OCI-LY1 (cell line): ENCODE data around the gene PLD6.

Source experiments
- H2AFZ ChIP-seq: fragments of 200-600 bp; sonication (generic), shearing (Covaris generic); 2 replicates; pipeline ENCODE4 v1.6.0; 2014; ENCODE audit warnings: antibody characterized with exemption, mild to moderate bottlenecking, low read length
- H3F3A ChIP-seq: fragments of 200-600 bp; sonication (generic), shearing (Covaris generic); 2 replicates; pipeline ENCODE4 v1.6.0; 2014; ENCODE audit warnings: mild to moderate bottlenecking, antibody characterized with exemption, low read length, moderate library complexity; ENCODE audit not compliant: insufficient read depth
- H3K27ac ChIP-seq: fragments of 200-600 bp; sonication (generic); 2 replicates; pipeline ENCODE4 v1.5.1; 2014; ENCODE audit warnings: low read length, mixed run types, mild to moderate bottlenecking, low read depth; ENCODE audit not compliant: poor library complexity, severe bottlenecking
- H3K27me3 ChIP-seq: fragments of 200-600 bp; sonication (generic); 2 replicates; pipeline ENCODE4 v1.6.0; 2014; ENCODE audit warnings: antibody characterized with exemption, mild to moderate bottlenecking, low read length, moderate library complexity; ENCODE audit not compliant: insufficient read depth
- H3K36me3 ChIP-seq: fragments of 200-600 bp; sonication (generic); 2 replicates; pipeline ENCODE4 v1.6.1; 2014; ENCODE audit warnings: mild to moderate bottlenecking, antibody characterized with exemption, low read length, moderate library complexity, mixed read lengths; ENCODE audit not compliant: insufficient read depth
- H3K4me1 ChIP-seq: fragments of 200-600 bp; sonication (generic); 2 replicates; pipeline ENCODE4 v1.5.1; 2014; ENCODE audit warnings: mild to moderate bottlenecking, low read length, moderate library complexity; ENCODE audit not compliant: insufficient read depth, severe bottlenecking
- H3K4me2 ChIP-seq: fragments of 200-600 bp; sonication (generic), shearing (Covaris generic); 2 replicates; pipeline ENCODE4 v1.6.1; 2014; ENCODE audit warnings: low read length
- H3K4me3 ChIP-seq: fragments of 200-600 bp; sonication (generic); 2 replicates; pipeline ENCODE4 v1.5.1; 2014; ENCODE audit warnings: low read length, low read depth, mild to moderate bottlenecking, mixed read lengths; ENCODE audit not compliant: poor library complexity, severe bottlenecking
- H3K79me2 ChIP-seq: fragments of 200-600 bp; shearing (Covaris generic); 2 replicates; pipeline ENCODE4 v1.6.1; 2016; ENCODE audit warnings: mixed run types, low read length, mixed read lengths; ENCODE audit not compliant: insufficient read depth
- H3K9ac ChIP-seq: fragments of 200-600 bp; sonication (generic), shearing (Covaris generic); 2 replicates; pipeline ENCODE4 v1.6.1; 2014; ENCODE audit warnings: mild to moderate bottlenecking, low read length, mixed read lengths
- H3K9me2 ChIP-seq: fragments of 200-600 bp; sonication (generic), shearing (Covaris generic); 2 replicates; pipeline ENCODE4 v1.6.1; 2014; ENCODE audit warnings: low read depth, mild to moderate bottlenecking, low read length, mixed read lengths
- H3K9me3 ChIP-seq: fragments of 200-600 bp; shearing (Covaris generic); 2 replicates; pipeline ENCODE4 v1.6.1; 2014; ENCODE audit warnings: low read length, mixed read lengths
- H4K20me1 ChIP-seq: fragments of 200-600 bp; sonication (generic), shearing (Covaris generic); 2 replicates; pipeline ENCODE4 v1.6.0; 2016; ENCODE audit warnings: mild to moderate bottlenecking, low read length; ENCODE audit not compliant: insufficient read depth
- EZH2 ChIP-seq: fragments of 200-600 bp; sonication (generic), shearing (Covaris generic); IDR thresholded peaks from 2 replicates; pipeline ENCODE4 v1.8.0; 2017; ENCODE audit warnings: borderline replicate concordance, mixed run types, mild to moderate bottlenecking, antibody characterized with exemption, low read length, moderate library complexity, mixed read lengths
- TF ChIP-seq, protein P1 (sequence below): fragments of 200-600 bp; sonication (generic), shearing (Covaris generic); IDR thresholded peaks from 2 replicates; pipeline ENCODE4 v1.5.1; 2017; ENCODE audit warnings: mild to moderate bottlenecking, antibody characterized with exemption, low read length, moderate library complexity, mixed read lengths

The PLD6 gene

DNA sequence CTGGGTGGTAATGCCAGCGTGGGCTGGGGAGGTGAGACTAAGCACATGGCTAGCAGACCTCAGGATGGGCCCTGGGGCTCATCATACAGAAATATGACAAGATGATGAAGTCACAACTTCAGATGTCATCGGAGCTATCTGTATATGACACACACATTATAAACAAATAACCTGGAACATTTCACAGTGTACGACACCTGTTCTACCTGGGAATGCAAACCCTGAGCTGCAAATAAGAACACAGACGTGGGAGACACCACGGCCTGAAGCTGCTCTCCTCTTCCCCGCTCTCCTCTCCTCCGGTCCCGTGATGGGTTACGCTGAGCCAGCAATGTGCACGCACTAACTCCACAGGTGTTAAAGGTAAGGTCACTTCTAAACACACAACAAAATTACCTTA, 4.9 kb downstream of the PLD6 start:
- Histone ChIP-seq H3K27ac (no peak overlapping the region), H2AFZ (no peak overlapping the region), H3K9me3 (no peaks in the 10 kb centered on the region), H3K36me3 (peaks cover 47% of the 10 kb centered on the region), H3K9me2 (no peaks in the 10 kb centered on the region), H3K4me2 (no peak overlapping the region), H3K9ac (no peak overlapping the region), H4K20me1 (no peaks in the 10 kb centered on the region), H3K27me3 (no peaks in the 10 kb centered on the region), H3F3A (0 out of 2 replicates have a peak, but pooled peaks cover 3% of the 10 kb centered on the region), H3K4me1 (peaks cover 19% of the 10 kb centered on the region), H3K79me2 (peaks cover 21% of the 10 kb centered on the region), H3K4me3 (no peak overlapping the region)
- TF ChIP-seq, protein P1, sequence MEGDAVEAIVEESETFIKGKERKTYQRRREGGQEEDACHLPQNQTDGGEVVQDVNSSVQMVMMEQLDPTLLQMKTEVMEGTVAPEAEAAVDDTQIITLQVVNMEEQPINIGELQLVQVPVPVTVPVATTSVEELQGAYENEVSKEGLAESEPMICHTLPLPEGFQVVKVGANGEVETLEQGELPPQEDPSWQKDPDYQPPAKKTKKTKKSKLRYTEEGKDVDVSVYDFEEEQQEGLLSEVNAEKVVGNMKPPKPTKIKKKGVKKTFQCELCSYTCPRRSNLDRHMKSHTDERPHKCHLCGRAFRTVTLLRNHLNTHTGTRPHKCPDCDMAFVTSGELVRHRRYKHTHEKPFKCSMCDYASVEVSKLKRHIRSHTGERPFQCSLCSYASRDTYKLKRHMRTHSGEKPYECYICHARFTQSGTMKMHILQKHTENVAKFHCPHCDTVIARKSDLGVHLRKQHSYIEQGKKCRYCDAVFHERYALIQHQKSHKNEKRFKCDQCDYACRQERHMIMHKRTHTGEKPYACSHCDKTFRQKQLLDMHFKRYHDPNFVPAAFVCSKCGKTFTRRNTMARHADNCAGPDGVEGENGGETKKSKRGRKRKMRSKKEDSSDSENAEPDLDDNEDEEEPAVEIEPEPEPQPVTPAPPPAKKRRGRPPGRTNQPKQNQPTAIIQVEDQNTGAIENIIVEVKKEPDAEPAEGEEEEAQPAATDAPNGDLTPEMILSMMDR = no peak
- no peak for TF ChIP-seq EZH2

DNA sequence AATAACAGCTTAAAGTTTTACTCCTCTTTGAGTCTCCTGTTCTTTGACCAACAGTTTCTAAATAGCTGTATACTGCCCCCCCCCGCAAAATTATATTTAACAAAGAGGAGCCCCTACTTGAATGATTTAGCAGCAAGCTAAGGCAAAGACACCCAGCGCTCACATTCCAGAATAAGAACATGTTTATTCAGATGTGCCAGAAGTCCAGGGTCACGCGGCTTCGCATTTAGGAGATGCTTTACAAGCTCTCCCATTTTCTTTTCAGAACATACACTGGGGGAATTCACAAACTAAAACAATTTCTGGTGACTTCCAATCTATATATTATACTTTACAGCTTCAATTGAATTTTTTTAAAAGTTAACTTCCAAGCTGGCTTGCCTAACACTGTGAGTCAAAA, 5.3 kb downstream of the PLD6 start:
- no peak for TF ChIP-seq EZH2
- TF ChIP-seq, protein P1 = no peak
- H3K4me3 ChIP-seq = no peak overlapping the region
- H3K36me3 ChIP-seq = peaks cover 47% of the 10 kb centered on the region
- peaks cover 21% of the 10 kb centered on the region for H3K79me2 ChIP-seq
- no peak overlapping the region for H3K4me2 ChIP-seq
- H3K27me3 ChIP-seq = no peaks in the 10 kb centered on the region
- no peak overlapping the region for H3K27ac ChIP-seq
- H3K9me2 ChIP-seq = no peaks in the 10 kb centered on the region
- no peak overlapping the region for H2AFZ ChIP-seq
- H4K20me1 ChIP-seq = no peaks in the 10 kb centered on the region
- peaks cover 19% of the 10 kb centered on the region for H3K4me1 ChIP-seq
- H3K9me3 ChIP-seq = no peaks in the 10 kb centered on the region
- no peak overlapping the region for H3K9ac ChIP-seq
- H3F3A ChIP-seq = 0 out of 2 replicates have a peak, but pooled peaks cover 3% of the 10 kb centered on the region

DNA sequence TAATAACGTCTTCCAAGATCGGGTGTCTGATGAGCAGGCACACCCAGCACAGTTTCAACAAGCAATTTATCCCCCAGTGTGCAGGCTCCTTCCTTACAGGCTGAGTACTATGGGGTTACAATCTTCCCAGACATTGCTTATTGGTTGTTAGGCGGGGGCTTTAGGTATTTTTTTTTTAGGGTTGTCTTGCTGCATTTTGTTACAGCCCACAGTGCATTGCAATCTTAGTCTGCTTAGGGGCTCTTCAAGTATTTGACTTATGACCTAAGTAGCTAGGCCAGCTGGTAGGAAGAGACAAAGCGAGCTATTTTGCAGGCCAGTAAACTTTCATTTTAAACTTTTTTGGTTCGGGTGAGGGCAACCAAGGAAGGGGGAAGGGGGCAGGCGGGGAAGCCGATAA, 5.8 kb downstream of the PLD6 start:
- TF ChIP-seq, protein P1 = no peak
- TF ChIP-seq EZH2 = no peak
- Histone ChIP-seq H3F3A (0 out of 2 replicates have a peak, but pooled peaks cover 3% of the 10 kb centered on the region), H4K20me1 (no peaks in the 10 kb centered on the region), H3K4me3 (no peak overlapping the region), H3K27me3 (no peaks in the 10 kb centered on the region), H3K4me2 (no peak overlapping the region), H3K36me3 (peaks cover 47% of the 10 kb centered on the region), H3K4me1 (peaks cover 18% of the 10 kb centered on the region), H3K9ac (no peak overlapping the region), H3K27ac (no peak overlapping the region), H3K9me2 (no peaks in the 10 kb centered on the region), H3K79me2 (peaks cover 19% of the 10 kb centered on the region), H3K9me3 (no peaks in the 10 kb centered on the region), H2AFZ (no peak overlapping the region)
